Naive thymus-derived CD8-positive, alpha-beta T cell (primary cell): Measurements from ENCODE around the gene PKIG. TPM values are rescaled to one million over a fixed set of nuclear protein-coding genes. Genes with fewer than 3 reads are reported as not detected.

Experiments
- ATAC-seq, 2 donors: fragments of 150-1000 bp; cut with Tn5 transposase in 1 of 2; sonication (Bioruptor Pico), chemical (Tn5 transposase) in 1 of 2; 1 replicate in 1 of 2; 2 replicates in 1 of 2; pipeline ENCODE4 v1.10.0; 2021; ENCODE audit warnings: mild to moderate bottlenecking in 2 of 2, moderate library complexity in 2 of 2
- POLR2A ChIA-PET: fragments of 350-600 bp; sonication (Branson Sonifier 250); formaldehyde crosslinking; loops from one replicate; lab custom pipeline; 2021; ENCODE audit warnings: antibody characterized with exemption; lab: Charles Lee
- DNase-seq, 10 donors: peaks; one replicate each; pipeline versions ENCODE4 v3.0.0 to v3.0.0-alpha.2; 2020 to 2022
- H3K27ac Mint-ChIP-seq, 10 donors: one replicate each; pipeline ENCODE4 v1.8.0; 2020 to 2022; ENCODE audit warnings: mild to moderate bottlenecking in 10 of 10, mixed read lengths in 10 of 10, moderate library complexity in 4 of 10, inconsistent platforms in 1 of 10
- H3K27me3 Mint-ChIP-seq, 5 donors: one replicate each; pipeline ENCODE4 v1.8.0; 2021 to 2022; ENCODE audit warnings: mixed read lengths in 5 of 5
- H3K36me3 Mint-ChIP-seq, 3 donors: one replicate each; pipeline ENCODE4 v1.8.0; 2020 to 2022; ENCODE audit warnings: mixed read lengths in 3 of 3, mild to moderate bottlenecking in 2 of 3, inconsistent platforms in 1 of 3
- H3K4me1 Mint-ChIP-seq, 4 donors: one replicate each; pipeline ENCODE4 v1.8.0; 2021 to 2022; ENCODE audit warnings: mixed read lengths in 4 of 4
- H3K4me3 Mint-ChIP-seq, 10 donors: one replicate each; pipeline ENCODE4 v1.8.0; 2020 to 2022; ENCODE audit warnings: mild to moderate bottlenecking in 10 of 10, mixed read lengths in 10 of 10, moderate library complexity in 6 of 10, inconsistent platforms in 1 of 10
- H3K9me3 Mint-ChIP-seq, 9 donors: one replicate each; pipeline ENCODE4 v1.8.0; 2020 to 2022; ENCODE audit warnings: mixed read lengths in 9 of 9, mild to moderate bottlenecking in 3 of 9, inconsistent platforms in 1 of 9, moderate library complexity in 1 of 9
- polyA plus RNA-seq, 3 donors: library from polyadenylated mRNA; unstranded; fragments of 300-500 nt; fragmentation: Illumina TruSeq; gene quantifications; one replicate each; pipeline ENCODE4 v1.2.3, GENCODE V29; 2021
- total RNA-seq, 8 experiments: library from RNA in 2 of 8; stranded (reverse) in 2 of 8; gene quantifications; one replicate each; pipeline ENCODE4 v1.2.3 and lab custom pipeline; 2021 to 2026

The PKIG gene
- total and polyA plus RNA-seq, 5 experiments from 2014 or later = 6.1 to 9.0 (median 8.1) TPM

DNA sequence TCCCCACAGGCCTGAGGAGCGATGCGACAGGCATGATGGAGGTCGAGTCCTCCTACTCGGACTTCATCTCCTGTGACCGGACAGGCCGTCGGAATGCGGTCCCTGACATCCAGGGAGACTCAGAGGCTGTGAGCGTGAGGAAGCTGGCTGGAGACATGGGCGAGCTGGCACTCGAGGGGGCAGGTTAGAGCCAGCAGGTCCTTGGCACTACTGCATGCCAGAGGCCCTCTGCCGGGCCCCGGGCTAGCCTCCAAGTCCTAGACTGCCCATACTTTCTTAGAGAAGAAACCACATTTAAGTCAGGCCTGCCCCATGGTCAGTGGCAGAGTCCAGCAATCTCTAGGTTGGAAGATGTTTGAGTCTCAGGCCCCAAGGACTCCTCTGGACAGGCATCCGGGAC lies 32.1 kb downstream of the PKIG start:
- peaks cover 51 to 89% (median 82%) of the 10 kb centered on the region in 4 donors for H3K4me1 Mint-ChIP-seq

DNA sequence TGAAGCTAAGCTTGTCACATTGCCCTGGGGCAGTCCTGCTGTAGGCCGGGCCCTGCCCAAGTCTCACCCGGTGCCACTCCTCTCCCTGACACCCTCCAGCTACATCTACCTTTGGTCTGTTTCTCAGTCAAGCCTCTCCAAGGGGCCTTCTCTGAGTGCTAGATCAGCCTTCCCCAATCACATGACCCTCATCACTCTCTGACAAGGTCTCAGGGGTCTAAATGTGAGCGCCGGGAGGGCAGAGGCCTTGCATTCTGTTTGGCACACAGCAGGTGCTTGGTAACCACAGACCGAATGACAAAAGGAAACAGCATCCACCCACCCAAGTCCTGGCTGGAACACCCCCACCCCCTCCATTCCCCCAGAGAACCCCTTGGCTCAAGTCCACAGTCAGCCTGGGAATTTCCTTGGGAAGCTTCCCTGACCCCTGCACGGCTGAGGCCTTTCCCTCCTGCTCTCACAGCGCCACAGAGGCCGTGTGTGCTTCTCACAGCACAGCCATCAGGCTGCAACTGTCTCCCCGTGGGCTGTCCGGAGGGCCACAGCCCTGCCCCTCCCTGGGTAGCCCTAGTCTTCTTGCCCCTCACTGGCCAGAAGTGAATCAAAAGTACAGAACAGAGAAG lies 32.9 kb downstream of the PKIG start:
- H3K36me3 Mint-ChIP-seq = peaks cover 4 to 21% (median 18%) of the 10 kb centered on the region in 3 donors
- H3K27ac Mint-ChIP-seq = peak overlapping the region; percentile 97 to 99 (median 98)
- POLR2A ChIA-PET = interaction anchor here (0.6 to 6.8 kb wide), 13 partner anchors 8 to 397 kb away, joined by 3 to 84 read pairs (median 3); partner anchors contain the start of genes ADA, SERINC3 and YWHAB
- ATAC-seq (peak; percentile 22 to 24), DNase-seq (peak in 8 of 10 donors; percentile 9 to 65 (median 36))
- H3K4me3 Mint-ChIP-seq = peak overlapping the region; percentile 46 to 83 (median 77)
- peaks cover 0 to 2% (median 0%) of the 10 kb centered on the region in 5 donors for H3K27me3 Mint-ChIP-seq
- no peaks in the 10 kb centered on the region for H3K9me3 Mint-ChIP-seq
- peaks cover 52 to 86% (median 80%) of the 10 kb centered on the region in 4 donors for H3K4me1 Mint-ChIP-seq

More for the DNA sequence above, 32.1 kb downstream of the PKIG start:
- POLR2A ChIA-PET = interaction anchor here (0.6 to 6.8 kb wide), 12 partner anchors 11 to 396 kb away, joined by 3 to 84 read pairs (median 3); partner anchors contain the start of genes ADA, SERINC3 and YWHAB
- ATAC-seq (no peak), DNase-seq (peak in 1 of 10 donors; percentile 53)
- no peaks in the 10 kb centered on the region for H3K9me3 Mint-ChIP-seq
- H3K4me3 Mint-ChIP-seq = peak overlapping the region in 9 of 10 donors; percentile 46 to 83 (median 75)
- H3K27ac Mint-ChIP-seq = peak overlapping the region; percentile 97 to 99 (median 98)
- peaks cover 0 to 3% (median 0%) of the 10 kb centered on the region in 5 donors for H3K27me3 Mint-ChIP-seq
- peaks cover 0 to 13% (median 10%) of the 10 kb centered on the region in 3 donors for H3K36me3 Mint-ChIP-seq

DNA sequence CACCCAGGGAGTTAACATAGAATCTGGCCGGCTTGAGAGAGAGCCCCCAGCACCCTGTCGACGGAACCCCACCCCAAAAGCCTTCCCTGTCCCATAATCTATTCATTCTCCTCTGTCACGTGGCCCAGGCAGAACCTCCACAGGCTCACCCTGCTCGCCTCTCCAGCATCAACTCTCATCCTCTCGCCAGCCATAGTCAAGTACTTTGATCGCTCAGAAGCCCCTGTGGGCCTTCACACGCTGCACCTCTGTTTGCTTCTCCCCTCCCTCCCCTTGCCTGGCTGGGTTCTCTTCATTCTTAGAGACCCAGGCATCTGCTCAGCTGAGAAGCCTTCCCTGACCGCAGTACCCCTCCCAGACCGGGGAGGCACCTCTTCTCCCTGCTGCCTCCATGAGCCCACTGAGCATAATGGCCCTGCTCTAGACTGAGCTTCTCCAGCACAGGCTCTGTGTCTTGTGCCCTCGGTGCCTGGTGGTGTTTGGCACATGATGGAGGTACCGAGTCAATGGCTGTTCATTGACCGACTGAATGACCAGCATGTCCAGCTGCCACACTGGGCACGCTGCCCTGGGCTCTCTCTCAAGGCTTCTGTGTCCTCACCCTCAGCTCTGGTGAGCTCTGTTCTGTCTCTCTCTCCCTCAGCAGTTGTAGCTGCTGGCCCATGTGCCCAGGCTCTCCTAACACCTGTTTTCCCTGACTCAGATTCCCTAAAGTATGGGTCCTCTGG lies 33.7 kb downstream of the PKIG start:
- DNase-seq = peak in 1 of 10 donors; percentile 61
- Mint-ChIP-seq H3K4me1 (peaks cover 50 to 79% (median 74%) of the 10 kb centered on the region in 4 donors), H3K27ac (peak overlapping the region; percentile 97 to 99 (median 98)), H3K4me3 (peak overlapping the region; percentile 12 to 83 (median 73)), H3K9me3 (peaks cover 0 to 1% (median 0%) of the 10 kb centered on the region in 9 donors), H3K27me3 (no peaks in the 10 kb centered on the region), H3K36me3 (peaks cover 7 to 28% (median 26%) of the 10 kb centered on the region in 3 donors)
- peak; percentile 10 to 11 for ATAC-seq
- POLR2A ChIA-PET = interaction anchor here (1.4 to 6.8 kb wide), 4 partner anchors 18 to 57 kb away, joined by 4 to 84 read pairs (median 6); no protein-coding TSS in a partner anchor

DNA sequence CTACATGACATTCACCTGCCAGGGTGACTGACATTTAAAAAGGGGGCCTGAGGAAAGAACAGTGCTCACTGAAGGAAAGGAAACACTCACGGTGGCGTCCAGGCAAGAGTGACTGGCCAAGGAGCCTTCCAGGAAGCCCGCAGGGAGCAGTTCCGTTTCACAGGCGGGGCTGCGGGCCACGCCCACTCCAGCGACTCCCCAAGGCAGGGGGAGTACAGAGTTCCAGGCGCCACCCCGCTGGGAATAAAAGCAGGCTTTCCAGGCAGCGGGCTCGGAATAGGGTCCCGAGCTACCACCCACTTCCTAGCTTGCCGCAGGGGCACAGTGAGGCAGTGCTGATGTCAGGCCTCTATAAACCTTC lies 34.2 kb downstream of the PKIG start:
- ATAC-seq (no peak), DNase-seq (peak in 1 of 10 donors; percentile 44)
- peaks cover 7 to 34% (median 30%) of the 10 kb centered on the region in 3 donors for H3K36me3 Mint-ChIP-seq
- peaks cover 0 to 1% (median 0%) of the 10 kb centered on the region in 9 donors for H3K9me3 Mint-ChIP-seq
- peaks cover 50 to 75% (median 70%) of the 10 kb centered on the region in 4 donors for H3K4me1 Mint-ChIP-seq
- peak overlapping the region; percentile 97 to 99 (median 98) for H3K27ac Mint-ChIP-seq
- H3K4me3 Mint-ChIP-seq = peak overlapping the region in 6 of 10 donors; percentile 57 to 76 (median 74)
- POLR2A ChIA-PET = interaction anchor here (1.1 to 6.8 kb wide), 6 partner anchors 19 to 95 kb away, joined by 3 to 84 read pairs (median 7); partner anchors contain the start of genes ADA and SERINC3
- H3K27me3 Mint-ChIP-seq = no peaks in the 10 kb centered on the region

DNA sequence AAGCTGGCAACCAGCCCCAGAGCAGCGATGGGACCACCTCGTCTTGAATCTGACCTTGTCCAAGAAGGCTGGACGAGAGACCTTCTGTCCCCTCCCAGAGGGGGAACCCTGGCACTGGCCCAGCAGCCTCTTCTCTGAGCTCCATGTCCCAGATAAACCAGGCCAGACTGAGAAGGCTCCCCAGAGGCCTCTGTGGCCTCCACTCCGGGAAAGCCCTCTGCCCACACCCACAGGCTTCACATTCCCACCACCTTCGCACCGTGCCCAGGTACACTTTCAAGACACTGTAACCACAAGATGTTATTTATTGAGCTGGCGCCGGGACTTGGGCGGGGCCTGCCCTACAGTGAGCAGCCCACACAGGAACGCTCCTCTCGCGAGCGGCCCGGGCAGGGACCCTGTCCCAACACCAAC lies 35.9 kb downstream of the PKIG start:
- Mint-ChIP-seq H3K4me1 (peaks cover 51 to 72% (median 62%) of the 10 kb centered on the region in 4 donors), H3K36me3 (peaks cover 7 to 51% (median 47%) of the 10 kb centered on the region in 3 donors), H3K4me3 (peak overlapping the region; percentile 32 to 79 (median 71)), H3K27ac (peak overlapping the region; percentile 93 to 99 (median 98)), H3K27me3 (no peaks in the 10 kb centered on the region), H3K9me3 (peaks cover 0 to 1% (median 0%) of the 10 kb centered on the region in 9 donors)
- ATAC-seq (peak; percentile 78 to 80), DNase-seq (peak; percentile 32 to 71 (median 40))
- POLR2A ChIA-PET = interaction anchor here (0.8 to 6.8 kb wide), 13 partner anchors 8 to 353 kb away, joined by 3 to 84 read pairs (median 5); partner anchors contain the start of genes ADA and SERINC3

DNA sequence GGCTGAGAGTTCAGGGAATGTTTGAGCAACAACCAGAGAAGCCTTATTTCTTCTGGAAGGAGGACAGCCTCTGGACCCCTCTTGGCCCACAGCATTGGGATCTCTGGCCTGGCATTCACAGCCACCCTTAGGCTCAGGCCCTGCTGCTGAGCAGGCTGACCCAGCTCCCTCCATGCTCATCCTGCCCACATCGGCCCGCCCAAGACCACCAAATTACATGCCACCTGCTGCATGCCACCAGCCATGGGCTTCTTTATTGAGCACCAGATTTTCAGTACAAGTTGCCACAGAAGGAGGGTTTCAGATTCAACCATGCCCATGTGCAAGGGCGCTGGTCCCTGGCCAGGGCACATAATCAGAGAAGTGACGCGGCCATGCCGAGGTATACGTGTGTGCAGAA lies 36.9 kb downstream of the PKIG start:
- POLR2A ChIA-PET = interaction anchor here (0.7 to 6.8 kb wide), 8 partner anchors 9 to 98 kb away, joined by 3 to 84 read pairs (median 9); partner anchors contain the start of genes ADA and SERINC3
- H3K9me3 Mint-ChIP-seq = peaks cover 0 to 2% (median 0%) of the 10 kb centered on the region in 9 donors
- peaks cover 45 to 63% (median 52%) of the 10 kb centered on the region in 4 donors for H3K4me1 Mint-ChIP-seq
- ATAC-seq = no peak
- no peaks in the 10 kb centered on the region for H3K27me3 Mint-ChIP-seq
- H3K27ac Mint-ChIP-seq = peak overlapping the region; percentile 85 to 99 (median 98)
- peak overlapping the region in 2 of 10 donors; percentile 7 to 9 for H3K4me3 Mint-ChIP-seq
- peaks cover 7 to 56% (median 48%) of the 10 kb centered on the region in 3 donors for H3K36me3 Mint-ChIP-seq
- peak in 1 of 10 donors; percentile 45 for DNase-seq

DNA sequence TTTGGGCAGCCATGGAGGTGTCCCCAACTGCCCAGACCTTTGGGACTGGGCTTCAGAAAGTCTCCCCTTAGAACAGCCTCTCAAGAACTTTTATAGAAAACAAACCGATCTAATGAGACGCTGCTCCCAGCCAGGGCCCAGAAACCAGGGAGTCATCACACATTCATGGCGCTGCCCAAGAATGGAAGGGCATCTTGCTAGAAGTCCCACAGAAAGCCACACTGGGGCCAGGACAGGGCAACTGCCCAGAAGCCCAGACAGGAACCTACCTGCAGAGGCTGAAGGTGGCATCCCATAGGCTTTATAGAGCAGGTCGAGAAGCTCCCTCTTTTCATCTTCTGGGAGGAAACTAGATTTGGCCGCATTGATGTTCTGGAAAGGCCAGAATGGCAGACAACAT lies 37.7 kb downstream of the PKIG start:
- POLR2A ChIA-PET = interaction anchor here (0.9 kb wide), 1 partner anchor 13 kb away, joined by 3 read pairs; no protein-coding TSS in a partner anchor
- H3K27ac Mint-ChIP-seq = peak overlapping the region; percentile 19 to 99 (median 96)
- ATAC-seq (no peak), DNase-seq (no peak)
- H3K9me3 Mint-ChIP-seq = peaks cover 0 to 2% (median 0%) of the 10 kb centered on the region in 9 donors
- H3K4me3 Mint-ChIP-seq = no peak overlapping the region
- H3K4me1 Mint-ChIP-seq = peaks cover 39 to 55% (median 46%) of the 10 kb centered on the region in 4 donors
- H3K27me3 Mint-ChIP-seq = no peaks in the 10 kb centered on the region
- peaks cover 7 to 61% (median 51%) of the 10 kb centered on the region in 3 donors for H3K36me3 Mint-ChIP-seq

DNA sequence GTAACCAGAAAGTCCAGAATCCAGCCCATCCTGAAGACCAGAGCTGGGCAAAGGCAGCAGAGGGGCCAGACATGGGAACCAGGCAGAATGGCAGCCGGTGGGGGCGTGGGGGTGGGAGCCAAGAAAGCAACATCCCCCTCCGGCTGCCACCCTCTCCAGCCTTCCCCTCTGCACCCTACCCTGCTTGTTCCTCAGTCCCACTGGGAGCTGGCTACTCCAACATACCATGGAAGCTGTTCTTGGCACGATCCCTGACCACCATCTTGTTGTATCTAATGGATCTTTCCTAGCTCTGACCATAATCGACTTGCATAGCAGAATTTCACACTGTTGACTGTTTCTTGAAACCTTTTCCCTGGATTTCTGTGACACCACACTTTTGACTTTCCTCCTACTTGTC lies 38.9 kb downstream of the PKIG start:
- peaks cover 28 to 43% (median 33%) of the 10 kb centered on the region in 4 donors for H3K4me1 Mint-ChIP-seq
- H3K27ac Mint-ChIP-seq = peak overlapping the region in 7 of 10 donors; percentile 48 to 73 (median 57)
- H3K27me3 Mint-ChIP-seq = no peaks in the 10 kb centered on the region
- no peak for ATAC-seq
- H3K9me3 Mint-ChIP-seq = peaks cover 0 to 2% (median 0%) of the 10 kb centered on the region in 9 donors
- H3K4me3 Mint-ChIP-seq = peak overlapping the region in 1 of 10 donors; percentile 35
- H3K36me3 Mint-ChIP-seq = peaks cover 7 to 66% (median 53%) of the 10 kb centered on the region in 3 donors
- POLR2A ChIA-PET = no interaction called here
- peak in 1 of 10 donors; percentile 0 for DNase-seq

DNA sequence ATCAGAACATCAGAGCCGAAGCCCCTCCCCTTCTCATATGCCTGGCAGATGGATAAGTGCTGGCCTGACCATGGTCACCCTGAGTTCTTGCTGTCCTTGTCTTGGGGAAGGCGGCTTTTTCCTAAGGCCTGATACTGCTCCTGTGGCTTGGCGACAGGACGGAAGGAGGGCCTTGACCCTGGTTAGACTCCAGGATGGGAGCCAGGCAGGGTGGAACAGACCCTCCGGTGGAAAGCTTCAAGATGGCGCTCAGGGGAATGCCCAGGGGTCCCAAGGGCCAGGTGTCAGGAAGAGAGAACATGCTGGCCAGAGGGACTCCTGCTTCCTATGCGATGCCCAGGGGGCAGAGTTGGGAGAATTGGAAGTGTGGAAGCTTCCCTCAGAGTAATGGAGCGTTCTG lies 39.6 kb downstream of the PKIG start:
- Mint-ChIP-seq H3K4me3 (no peak overlapping the region), H3K27me3 (no peaks in the 10 kb centered on the region), H3K27ac (peak overlapping the region in 4 of 10 donors; percentile 1 to 73 (median 38)), H3K36me3 (peaks cover 7 to 72% (median 53%) of the 10 kb centered on the region in 3 donors), H3K9me3 (peaks cover 0 to 3% (median 0%) of the 10 kb centered on the region in 9 donors), H3K4me1 (peaks cover 32 to 46% (median 35%) of the 10 kb centered on the region in 4 donors)
- ATAC-seq (no peak), DNase-seq (peak in 1 of 10 donors; percentile 35)
- POLR2A ChIA-PET = no interaction called here

DNA sequence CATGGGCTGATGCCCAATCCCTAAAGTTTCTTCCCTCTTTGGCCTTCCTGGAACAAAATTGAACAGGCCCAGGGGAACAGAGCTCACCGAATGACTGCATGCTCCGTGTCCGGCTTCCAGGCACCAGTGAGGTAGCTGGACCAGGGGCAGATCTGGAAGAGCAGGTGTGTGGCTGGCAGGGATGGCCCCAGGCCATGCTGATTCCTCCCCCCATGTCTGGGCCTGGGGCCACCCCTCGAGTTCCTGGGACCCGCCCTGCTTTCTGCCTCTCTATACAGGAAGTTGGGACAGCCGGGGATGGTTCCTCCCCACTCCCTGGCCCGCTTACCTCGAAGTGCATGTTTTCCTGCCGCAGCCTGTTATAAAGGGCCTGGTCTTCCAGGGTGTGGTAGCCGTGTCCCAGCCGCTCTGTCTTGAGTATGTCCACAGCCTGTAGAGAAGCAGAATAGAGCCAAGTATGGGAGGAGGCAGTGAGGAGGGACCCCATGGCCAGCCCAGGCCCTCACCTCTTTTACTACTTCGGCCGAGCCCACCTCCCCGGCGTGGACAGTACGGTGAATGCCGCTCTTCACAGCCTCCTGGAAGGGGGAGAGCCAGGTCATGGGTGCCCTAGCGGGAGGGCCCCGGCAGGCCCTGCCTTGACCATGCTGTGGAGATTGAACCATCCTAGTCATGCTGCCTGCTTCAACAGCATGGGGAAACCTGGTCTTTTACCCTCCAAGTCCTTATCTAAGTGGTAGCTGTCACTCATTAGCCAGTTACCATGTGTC lies 40.3 kb downstream of the PKIG start:
- Mint-ChIP-seq H3K9me3 (peaks cover 0 to 3% (median 0%) of the 10 kb centered on the region in 9 donors), H3K27me3 (no peaks in the 10 kb centered on the region), H3K36me3 (peaks cover 7 to 77% (median 57%) of the 10 kb centered on the region in 3 donors), H3K4me1 (peaks cover 29 to 47% (median 33%) of the 10 kb centered on the region in 4 donors), H3K4me3 (no peak overlapping the region), H3K27ac (peak overlapping the region in 2 of 10 donors; percentile 25 to 72)
- POLR2A ChIA-PET = no interaction called here
- ATAC-seq = no peak
- DNase-seq = peak in 1 of 10 donors; percentile 55

DNA sequence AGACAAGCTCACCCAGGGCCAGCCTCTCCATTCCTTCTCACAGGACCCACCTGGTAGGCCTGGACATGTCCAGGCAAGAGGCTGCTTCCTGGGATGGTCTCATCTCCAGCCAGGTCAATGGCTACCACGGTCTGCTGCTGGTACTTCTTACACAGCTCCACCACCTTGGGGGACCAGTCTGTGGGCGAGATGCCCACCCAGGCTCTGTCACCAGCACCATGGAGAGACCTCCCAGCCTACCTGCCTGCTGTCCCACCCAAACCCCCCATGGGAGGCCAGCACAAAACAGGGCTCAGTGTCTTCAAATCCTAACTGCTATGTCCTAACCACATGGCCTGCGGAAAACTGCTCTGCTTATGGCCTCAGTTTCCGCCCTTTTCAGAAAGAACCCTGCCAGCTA lies 41.8 kb downstream of the PKIG start:
- POLR2A ChIA-PET = interaction anchor here (0.7 to 0.9 kb wide), 2 partner anchors 9 to 18 kb away, joined by 3 read pairs; no protein-coding TSS in a partner anchor

More for the DNA sequence above, 41.8 kb downstream of the PKIG start:
- Mint-ChIP-seq H3K27me3 (no peaks in the 10 kb centered on the region), H3K4me1 (peaks cover 14 to 35% (median 22%) of the 10 kb centered on the region in 4 donors), H3K36me3 (peaks cover 7 to 83% (median 60%) of the 10 kb centered on the region in 3 donors), H3K27ac (no peak overlapping the region), H3K9me3 (peaks cover 0 to 3% (median 0%) of the 10 kb centered on the region in 9 donors), H3K4me3 (no peak overlapping the region)
- DNase-seq (no peak), ATAC-seq (no peak)
